ENCODE measurements around the gene BCL2L2. TPM values are rescaled to one million over a fixed set of nuclear protein-coding genes. Genes with fewer than 3 reads are reported as not detected.

The BCL2L2 gene
- total and polyA plus RNA-seq, 2 of the 8 experiments (the other 6 are each of a cell fraction or from before 2014, with no cell fraction given) = 9.3 to 13.8 TPM

DNA sequence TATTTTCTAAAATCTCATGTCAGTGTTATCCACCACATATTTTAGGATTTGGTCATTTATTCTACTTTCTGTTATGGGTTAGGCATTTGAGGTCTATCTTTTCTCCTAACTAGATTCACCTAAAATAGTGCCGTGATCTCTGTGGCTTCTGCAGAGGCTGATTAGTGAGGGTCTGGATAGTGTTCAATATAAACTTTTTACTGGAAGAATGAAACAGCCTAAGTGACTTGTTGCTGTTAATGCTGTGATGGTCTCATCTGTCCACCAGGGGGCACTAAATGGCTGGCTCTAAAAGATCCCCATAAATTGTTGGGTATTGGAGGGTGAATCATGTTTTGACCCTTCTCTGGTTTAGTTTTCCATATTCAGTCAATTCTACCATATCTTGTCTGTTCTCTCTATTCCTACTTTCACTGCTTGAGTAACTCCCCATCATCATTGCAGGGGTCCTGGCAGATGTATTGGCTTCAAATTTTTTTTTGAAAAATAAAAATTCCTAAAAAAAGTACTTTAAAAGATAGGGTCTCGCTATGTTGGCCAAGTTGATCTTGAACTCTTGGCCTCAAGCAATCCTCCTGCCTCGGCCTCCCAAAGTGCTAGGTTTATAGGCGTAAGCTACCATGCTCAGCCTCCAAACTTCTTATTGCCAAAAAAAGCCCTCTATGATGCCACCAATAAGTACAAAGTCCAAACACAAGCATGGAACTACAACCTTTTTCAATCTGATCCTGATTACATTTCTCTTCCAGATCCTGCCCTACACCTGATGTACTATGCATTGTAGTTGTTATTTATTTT lies 21.5 kb downstream of the BCL2L2 start:
- Histone ChIP-seq H3K79me2 (ENCODE audit: control insufficient read depth in 1 of 2, insufficient read depth in 2 of 2, low read length in 2 of 2) (peaks cover 0 to 4% of the 10 kb centered on the region in 2 experiments; a peak in 2 of 4 replicates), H3K27me3 (replicated peaks in 1 of 4; ENCODE audit: control insufficient read depth in 3 of 4, extremely low read depth in 1 of 4, insufficient read depth in 3 of 4, low read length in 3 of 4) (no peaks in the 10 kb centered on the region), H3K79me1 (ENCODE audit: low read depth, low read length) (peaks cover 1% of the 10 kb centered on the region; the same call in 1 of the 2 replicates), H4K20me1 (replicated peaks in 1 of 2; ENCODE audit: control insufficient read depth in 1 of 2, insufficient read depth in 2 of 2, low read length in 2 of 2) (no peaks in the 10 kb centered on the region), H2AFZ (ENCODE audit: low read length) (no peak overlapping the region), H2BK120ac (replicated peaks; ENCODE audit: low read depth, low read length) (no peak overlapping the region), H2BK5ac (ENCODE audit: low read depth, low read length) (no peak overlapping the region), H2BK12ac (ENCODE audit: low read depth, low read length) (no peak overlapping the region), H3K9me3 (ENCODE audit: insufficient read depth in 2 of 2, low read depth in 1 of 2, low read length in 1 of 2) (no peaks in the 10 kb centered on the region), H4K91ac (replicated peaks; ENCODE audit: insufficient read length, low read length) (no peak overlapping the region), H3K56ac (replicated peaks; ENCODE audit: insufficient read length, low read depth, low read length) (no peak overlapping the region), H3K36me3 (ENCODE audit: control insufficient read depth in 2 of 4, insufficient read depth in 4 of 4, low read length in 3 of 4) (peaks cover 9 to 26% (median 23%) of the 10 kb centered on the region in 4 experiments; a peak in 7 of 8 replicates), H4K8ac (ENCODE audit: extremely low read depth, insufficient read depth, low read length) (no peak overlapping the region), H2AK5ac (ENCODE audit: low read depth, low read length) (no peak overlapping the region), H3K23me2 (ENCODE audit: low read depth, low read length) (no peaks in the 10 kb centered on the region), H3K4ac (replicated peaks; ENCODE audit: insufficient read length, low read depth, low read length) (no peak overlapping the region), H3K23ac (ENCODE audit: insufficient read length) (no peak overlapping the region), H3K4me2 (ENCODE audit: insufficient read depth in 1 of 2, low read depth in 2 of 2, low read length in 2 of 2) (no peak overlapping the region), H2BK20ac (ENCODE audit: low read length) (no peak overlapping the region), H3K27ac (ENCODE audit: low read depth, low read length) (no peak overlapping the region), H4K5ac (ENCODE audit: insufficient read length, low read depth, low read length) (no peak overlapping the region), H3K14ac (ENCODE audit: insufficient read length) (no peak overlapping the region), H3K18ac (ENCODE audit: extremely low read depth, low read length) (no peak overlapping the region), H3K9ac (replicated peaks in 1 of 4; ENCODE audit: extremely low read depth in 1 of 4, low read depth in 3 of 4, low read length in 3 of 4) (no peak overlapping the region), H3K4me1 (replicated peaks in 1 of 4; ENCODE audit: control insufficient read depth in 3 of 4, insufficient read depth in 4 of 4, low read length in 3 of 4) (no peaks in the 10 kb centered on the region), H2BK15ac (ENCODE audit: low read length) (no peak overlapping the region), H3K4me3 (ENCODE audit: extremely low read depth in 1 of 4, insufficient read depth in 2 of 4, low read depth in 3 of 4, low read length in 4 of 4) (no peak overlapping the region)
- CTCF ChIA-PET (ENCODE audit: partially characterized antibody) = interaction anchor here (0.8 to 4.9 kb wide), 31 partner anchors 10 to 232 kb away, joined by 3 to 78 read pairs (median 4); partner anchors contain the start of genes CMTM5, EFS and SLC22A17
- 60% methylated on average over 4 of the region's 4 CpGs; no CpG with 5 or more reads in 1 of the 2 experiments for WGBS, 2 experiments (ENCODE audit: extremely low coverage in 1 of 2, insufficient coverage in 1 of 2, insufficient read length in 1 of 2, insufficient replicate concordance in 2 of 2, low coverage in 1 of 2, low lambda C conversion rate in 2 of 2, missing lambda C conversion rate in 1 of 2)
- FAIRE-seq (peak; percentile 76), DNase-seq (ENCODE audit: low read depth in 1 of 2, low spot score in 2 of 2) (peak in 1 of 2 experiments; percentile 69)
- POLR2A ChIA-PET (ENCODE audit: partially characterized antibody) = interaction anchor here (1.2 to 4.0 kb wide), 6 partner anchors 18 to 51 kb away, joined by 3 to 21 read pairs (median 12); partner anchors contain the start of gene CMTM5
- no peak for TF ChIP-seq POU5F1 (IDR thresholded peaks at IDR 0.05; ENCODE audit: low read depth, low read length)
- TF ChIP-seq KDM4A (IDR thresholded peaks at IDR 0.05; ENCODE audit: low read depth, low read length, severe bottlenecking) = no peak
- TF ChIP-seq NANOG (IDR thresholded peaks at IDR 0.05; ENCODE audit: insufficient read depth, low read depth, low read length, poor library complexity, severe bottlenecking) = no peak
- no peak for TF ChIP-seq SUZ12 (IDR thresholded peaks at IDR 0.05; ENCODE audit: low read length)
- no peak for TF ChIP-seq RFX5 (IDR thresholded peaks at IDR 0.05; ENCODE audit: borderline replicate concordance, low read depth, low read length)
- TF ChIP-seq, protein P1, sequence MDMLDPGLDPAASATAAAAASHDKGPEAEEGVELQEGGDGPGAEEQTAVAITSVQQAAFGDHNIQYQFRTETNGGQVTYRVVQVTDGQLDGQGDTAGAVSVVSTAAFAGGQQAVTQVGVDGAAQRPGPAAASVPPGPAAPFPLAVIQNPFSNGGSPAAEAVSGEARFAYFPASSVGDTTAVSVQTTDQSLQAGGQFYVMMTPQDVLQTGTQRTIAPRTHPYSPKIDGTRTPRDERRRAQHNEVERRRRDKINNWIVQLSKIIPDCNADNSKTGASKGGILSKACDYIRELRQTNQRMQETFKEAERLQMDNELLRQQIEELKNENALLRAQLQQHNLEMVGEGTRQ (IDR thresholded peaks at IDR 0.05; ENCODE audit: low read length) = no peak
- TF ChIP-seq EZH2 (IDR thresholded peaks at IDR 0.05; ENCODE audit: low read depth, low read length, severe bottlenecking) = no peak
- no peak for TF ChIP-seq MAFK (IDR thresholded peaks at IDR 0.05; ENCODE audit: low read depth, low read length)

Measured in H1 (cell line).